HepG2 (cell line): ENCODE measurements around the gene LINGO3. TPM values are rescaled to one million over a fixed set of nuclear protein-coding genes. Genes with fewer than 3 reads are reported as not detected.
A peak's percentile ranks its signal among the peaks of the same experiment; 100 is the strongest.

Source experiments
- CBFB ChIP-seq: sonication (generic); formaldehyde crosslinking; IDR thresholded peaks from 2 replicates; pipeline ENCODE4 v1.4.0; 2020; ENCODE audit warnings: missing genetic modification reagents
- CBX5 ChIP-seq: sonication (generic); formaldehyde crosslinking; IDR thresholded peaks from 2 replicates; pipeline ENCODE4 v1.4.0; 2020; ENCODE audit warnings: missing genetic modification reagents, borderline replicate concordance
- CCDC6 ChIP-seq: sonication (generic); formaldehyde crosslinking; IDR thresholded peaks from 2 replicates; pipeline ENCODE4 v1.8.1; 2022; ENCODE audit warnings: mild to moderate bottlenecking, missing genetic modification reagents, moderate library complexity
- ETS1 ChIP-seq: sonication (generic); formaldehyde crosslinking; IDR thresholded peaks from 2 replicates; pipeline ENCODE4 v1.4.0; 2020; ENCODE audit warnings: missing genetic modification reagents
- IKZF1 ChIP-seq: fragments of 450-650 bp; IDR thresholded peaks from 2 replicates; pipeline ENCODE4 v1.7.1; 2016
- MNT ChIP-seq: fragments of 450-650 bp; IDR thresholded peaks from 2 replicates; pipeline ENCODE4 v1.6.1; 2016
- NCOA5 ChIP-seq: sonication (generic); formaldehyde crosslinking; IDR thresholded peaks from 2 replicates; pipeline ENCODE4 v1.4.0; 2020; ENCODE audit warnings: missing genetic modification reagents
- NFATC3 ChIP-seq: sonication (generic); formaldehyde crosslinking; IDR thresholded peaks from 2 replicates; pipeline ENCODE4 v1.5.1; 2020; ENCODE audit warnings: mild to moderate bottlenecking, missing genetic modification reagents
- PCBP1 ChIP-seq: fragments of 200-400 bp; formaldehyde crosslinking; IDR thresholded peaks from 2 replicates; pipeline ENCODE4 v1.6.1; 2017; ENCODE audit warnings: mild to moderate bottlenecking, low read depth, low read length, borderline replicate concordance
- PITX1 ChIP-seq: sonication (generic); formaldehyde crosslinking; IDR thresholded peaks from 2 replicates; pipeline ENCODE4 v1.5.1; 2020; ENCODE audit warnings: mild to moderate bottlenecking, missing genetic modification reagents
- POGK ChIP-seq: sonication (generic); formaldehyde crosslinking; conservative IDR thresholded peaks from 2 replicates; pipeline ENCODE4 v1.8.0; 2022; ENCODE audit warnings: mild to moderate bottlenecking, moderate library complexity, missing genetic modification reagents
- PPARG ChIP-seq: conservative IDR thresholded peaks from 2 replicates; pipeline ENCODE4 v1.6.1; 2016; ENCODE audit warnings: missing biosample characterization, missing genetic modification reagents
- TCF12 ChIP-seq, 2 experiments: fragments of 450-650 bp in 1 of 2; sonication (generic) in 1 of 2; formaldehyde crosslinking in 1 of 2; IDR thresholded peaks; 2 replicates each; pipeline versions ENCODE4 v1.6.1 to v1.8.0; 2017 to 2022; ENCODE audit warnings: antibody characterized with exemption in 1 of 2, mild to moderate bottlenecking in 1 of 2, missing genetic modification reagents in 1 of 2, moderate library complexity in 1 of 2
- TFDP1 ChIP-seq: IDR thresholded peaks from 2 replicates; pipeline ENCODE4 v1.6.1; 2016; ENCODE audit warnings: missing compliant biosample characterization, missing genetic modification reagents, borderline replicate concordance
- ZBTB38 ChIP-seq: sonication (generic); formaldehyde crosslinking; IDR thresholded peaks from 2 replicates; pipeline ENCODE4 v1.5.1; 2020; ENCODE audit warnings: mild to moderate bottlenecking, missing genetic modification reagents
- ZBTB4 ChIP-seq: sonication (generic); formaldehyde crosslinking; IDR thresholded peaks from 2 replicates; pipeline ENCODE4 v1.4.0; 2020; ENCODE audit warnings: missing genetic modification reagents, mild to moderate bottlenecking, borderline replicate concordance
- ZNF660 ChIP-seq: sonication (generic); formaldehyde crosslinking; IDR thresholded peaks from 2 replicates; pipeline ENCODE4 v1.5.1; 2020; ENCODE audit warnings: mild to moderate bottlenecking, low read depth, missing genetic modification reagents, borderline replicate concordance
- ZNF749 ChIP-seq: sonication (generic); formaldehyde crosslinking; IDR thresholded peaks from 2 replicates; pipeline ENCODE4 v1.8.0; 2022; ENCODE audit warnings: mild to moderate bottlenecking, missing genetic modification reagents, moderate library complexity, borderline replicate concordance
- ZNF878 ChIP-seq: sonication (generic); formaldehyde crosslinking; IDR thresholded peaks from 2 replicates; pipeline ENCODE4 v1.8.1; 2023; ENCODE audit warnings: mild to moderate bottlenecking, missing genetic modification reagents, moderate library complexity
- polyA plus RNA-seq, 8 experiments: library from polyadenylated mRNA; depleted of rRNA in 3 of 8; stranded (reverse) in 7 of 8; unstranded in 1 of 8; fragments of >200 nt; fragmentation: Illumina TruSeq in 4 of 8; extraction: Trizol in 4 of 8; gene quantifications; 2 replicates each; pipeline versions ENCODE4 v1.2.1 to v1.2.3, GENCODE V29; 2011 to 2016; ENCODE audit warnings: low read depth in 4 of 8, missing spikeins in 1 of 8, mixed read lengths in 1 of 8; ENCODE audit not compliant: insufficient read depth in 1 of 8
- total RNA-seq, 5 experiments: library from RNA; depleted of rRNA; stranded (reverse); fragments of >200 nt; fragmentation: Illumina TruSeq; extraction: Trizol; gene quantifications; 2 replicates each; pipeline ENCODE4 v1.2.3, GENCODE V29; 2016; ENCODE audit warnings: low read depth in 1 of 5

Gene LINGO3
- total and polyA plus RNA-seq, 2 of the 13 experiments (the other 11 are each of a cell fraction or from before 2014, with no cell fraction given), result not detected

GRCh38 chr19:2330632-2331284 is 22.8 kb upstream of the LINGO3 start (continued):
- no peak for TF ChIP-seq ZNF660 (CRISPR knock-in tag)
- no peak for TF ChIP-seq PPARG (CRISPR knock-in tag)
- no peak for TF ChIP-seq POGK (CRISPR knock-in tag)
- no peak for TF ChIP-seq CBFB (CRISPR knock-in tag)
- no peak for TF ChIP-seq IKZF1
- no peak for TF ChIP-seq ZBTB4 (CRISPR knock-in tag)
- TF ChIP-seq ETS1, result no peak
- TF ChIP-seq NFATC3 (CRISPR knock-in tag), result no peak
- TF ChIP-seq ZNF749 (CRISPR knock-in tag), result no peak
- TF ChIP-seq PITX1 (CRISPR knock-in tag), result no peak
- no peak for TF ChIP-seq ZNF878 (CRISPR knock-in tag)
- TF ChIP-seq CCDC6, result no peak
- TF ChIP-seq TFDP1 (CRISPR knock-in tag), result no peak
- no peak for TF ChIP-seq CBX5 (CRISPR knock-in tag)
- no peak for TF ChIP-seq PCBP1
- peak; percentile 23; the same call in 1 of the 2 replicates for TF ChIP-seq MNT
- TF ChIP-seq NCOA5, result no peak
- TF ChIP-seq TCF12 (IDR thresholded peaks at IDR 0.05), result no peak
- no peak; the same call in 1 of the 2 replicates for TF ChIP-seq TCF12 (CRISPR knock-in tag; IDR thresholded peaks at IDR 0.05)
- TF ChIP-seq ZBTB38, result no peak
